DOHH2 (cell line): ENCODE measurements around the gene MINK1.

Source experiments
- H3F3A ChIP-seq: fragments of 200-600 bp; sonication (generic), shearing (Covaris generic); 2 replicates; pipeline ENCODE4 v1.6.0; 2016; ENCODE audit warnings: antibody characterized with exemption, mild to moderate bottlenecking; ENCODE audit not compliant: control insufficient read depth, insufficient read depth
- H3K27ac ChIP-seq: fragments of 200-600 bp; sonication (generic); 2 replicates; pipeline ENCODE4 v1.5.1; 2014; ENCODE audit warnings: low read depth, mild to moderate bottlenecking, low read length, moderate library complexity
- H3K27me3 ChIP-seq: fragments of 200-600 bp; sonication (generic); 2 replicates; pipeline ENCODE4 v1.6.1; 2014; ENCODE audit warnings: mild to moderate bottlenecking, low read length, mixed read lengths; ENCODE audit not compliant: control insufficient read depth
- H3K36me3 ChIP-seq: fragments of 200-600 bp; sonication (generic); 2 replicates; pipeline ENCODE4 v1.6.1; 2014; ENCODE audit warnings: mild to moderate bottlenecking, low read length, moderate library complexity, mixed read lengths; ENCODE audit not compliant: control insufficient read depth
- H3K4me1 ChIP-seq: fragments of 200-600 bp; sonication (generic); 2 replicates; pipeline ENCODE4 v1.6.1; 2014; ENCODE audit warnings: mild to moderate bottlenecking, low read length, mixed read lengths; ENCODE audit not compliant: control insufficient read depth
- H3K4me2 ChIP-seq: fragments of 200-600 bp; sonication (generic); 2 replicates; pipeline ENCODE4 v1.6.0; 2014; ENCODE audit warnings: mild to moderate bottlenecking, low read length, moderate library complexity
- H3K4me3 ChIP-seq: fragments of 200-600 bp; sonication (generic); 2 replicates; pipeline ENCODE4 v1.5.1; 2014; ENCODE audit warnings: mild to moderate bottlenecking, low read length, mixed read lengths
- H3K79me2 ChIP-seq: fragments of 200-600 bp; sonication (generic); 2 replicates; pipeline ENCODE4 v1.6.1; 2014; ENCODE audit warnings: mild to moderate bottlenecking, low read length, mixed read lengths; ENCODE audit not compliant: control insufficient read depth
- H3K9me2 ChIP-seq: fragments of 200-600 bp; sonication (generic); replicated peaks from 2 replicates; pipeline ENCODE4 v1.6.1; 2014; ENCODE audit warnings: mild to moderate bottlenecking, low read length, mixed read lengths; ENCODE audit not compliant: control insufficient read depth
- H3K9me3 ChIP-seq: fragments of 200-600 bp; sonication (generic); 2 replicates; pipeline ENCODE4 v1.6.1; 2014; ENCODE audit warnings: antibody characterized with exemption, low read length, mixed read lengths; ENCODE audit not compliant: control insufficient read depth, insufficient read depth
- H4K20me1 ChIP-seq: fragments of 200-600 bp; sonication (generic); 2 replicates; pipeline ENCODE4 v1.6.0; 2014; ENCODE audit warnings: low read depth, mild to moderate bottlenecking, antibody characterized with exemption, low read length, moderate library complexity; ENCODE audit not compliant: control insufficient read depth, insufficient read depth
- EZH2phosphoT487 ChIP-seq: fragments of 200-600 bp; sonication (generic); IDR thresholded peaks from 2 replicates; pipeline ENCODE4 v1.6.1; 2017; ENCODE audit warnings: borderline replicate concordance, mild to moderate bottlenecking, antibody characterized with exemption, low read length, moderate library complexity, mixed read lengths
- TF ChIP-seq, protein P1 (sequence below): fragments of 200-600 bp; sonication (generic); IDR thresholded peaks from one replicate; pipeline ENCODE4 v1.5.1; 2014; ENCODE audit warnings: antibody characterized with exemption, mild to moderate bottlenecking, low read depth, low read length; ENCODE audit not compliant: poor library complexity, severe bottlenecking

The MINK1 gene

DNA sequence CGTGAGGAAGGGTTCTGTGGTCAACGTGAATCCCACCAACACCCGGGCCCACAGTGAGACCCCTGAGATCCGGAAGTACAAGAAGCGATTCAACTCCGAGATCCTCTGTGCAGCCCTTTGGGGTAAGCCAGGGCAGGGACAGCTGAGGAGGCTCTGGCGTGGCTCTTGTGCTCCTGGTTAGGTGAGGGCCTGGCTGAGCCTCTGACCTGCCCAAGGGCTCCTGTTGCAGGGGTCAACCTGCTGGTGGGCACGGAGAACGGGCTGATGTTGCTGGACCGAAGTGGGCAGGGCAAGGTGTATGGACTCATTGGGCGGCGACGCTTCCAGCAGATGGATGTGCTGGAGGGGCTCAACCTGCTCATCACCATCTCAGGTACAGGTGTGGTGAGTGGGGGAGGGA is 62.0 kb downstream of the MINK1 start:
- no peak for TF ChIP-seq EZH2phosphoT487
- TF ChIP-seq, protein P1, sequence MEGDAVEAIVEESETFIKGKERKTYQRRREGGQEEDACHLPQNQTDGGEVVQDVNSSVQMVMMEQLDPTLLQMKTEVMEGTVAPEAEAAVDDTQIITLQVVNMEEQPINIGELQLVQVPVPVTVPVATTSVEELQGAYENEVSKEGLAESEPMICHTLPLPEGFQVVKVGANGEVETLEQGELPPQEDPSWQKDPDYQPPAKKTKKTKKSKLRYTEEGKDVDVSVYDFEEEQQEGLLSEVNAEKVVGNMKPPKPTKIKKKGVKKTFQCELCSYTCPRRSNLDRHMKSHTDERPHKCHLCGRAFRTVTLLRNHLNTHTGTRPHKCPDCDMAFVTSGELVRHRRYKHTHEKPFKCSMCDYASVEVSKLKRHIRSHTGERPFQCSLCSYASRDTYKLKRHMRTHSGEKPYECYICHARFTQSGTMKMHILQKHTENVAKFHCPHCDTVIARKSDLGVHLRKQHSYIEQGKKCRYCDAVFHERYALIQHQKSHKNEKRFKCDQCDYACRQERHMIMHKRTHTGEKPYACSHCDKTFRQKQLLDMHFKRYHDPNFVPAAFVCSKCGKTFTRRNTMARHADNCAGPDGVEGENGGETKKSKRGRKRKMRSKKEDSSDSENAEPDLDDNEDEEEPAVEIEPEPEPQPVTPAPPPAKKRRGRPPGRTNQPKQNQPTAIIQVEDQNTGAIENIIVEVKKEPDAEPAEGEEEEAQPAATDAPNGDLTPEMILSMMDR, result no peak
- Histone ChIP-seq H3K79me2 (no peaks in the 10 kb centered on the region), H3K36me3 (peaks cover 31% of the 10 kb centered on the region), H3F3A (no peaks in the 10 kb centered on the region), H3K4me1 (peaks cover 9% of the 10 kb centered on the region; the same call in 1 of the 2 replicates), H3K4me2 (no peak overlapping the region), H3K9me3 (no peaks in the 10 kb centered on the region), H3K9me2 (no peaks in the 10 kb centered on the region), H4K20me1 (no peaks in the 10 kb centered on the region; the same call in 1 of the 2 replicates), H3K27ac (no peak overlapping the region), H3K4me3 (no peak overlapping the region), H3K27me3 (peaks cover 7% of the 10 kb centered on the region)

DNA sequence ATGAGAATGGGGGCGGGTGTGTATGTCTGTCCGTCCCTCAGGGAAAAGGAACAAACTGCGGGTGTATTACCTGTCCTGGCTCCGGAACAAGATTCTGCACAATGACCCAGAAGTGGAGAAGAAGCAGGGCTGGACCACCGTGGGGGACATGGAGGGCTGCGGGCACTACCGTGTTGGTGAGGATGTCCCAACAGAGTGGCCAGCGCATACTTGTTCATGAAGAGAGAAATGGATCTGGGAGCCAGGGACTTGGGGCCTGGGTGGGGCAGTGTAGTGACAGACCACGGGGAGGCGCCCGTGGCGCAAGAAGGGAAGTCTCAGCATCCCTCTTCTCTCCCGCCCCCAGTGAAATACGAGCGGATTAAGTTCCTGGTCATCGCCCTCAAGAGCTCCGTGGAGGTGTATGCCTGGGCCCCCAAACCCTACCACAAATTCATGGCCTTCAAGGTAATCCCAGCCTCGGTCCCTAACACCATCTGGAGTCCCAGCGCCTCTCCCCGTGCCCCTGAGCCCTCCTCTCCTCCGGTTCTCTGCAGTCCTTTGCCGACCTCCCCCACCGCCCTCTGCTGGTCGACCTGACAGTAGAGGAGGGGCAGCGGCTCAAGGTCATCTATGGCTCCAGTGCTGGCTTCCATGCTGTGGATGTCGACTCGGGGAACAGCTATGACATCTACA is 62.7 kb downstream of the MINK1 start:
- no peaks in the 10 kb centered on the region for H3K9me2 ChIP-seq

DNA sequence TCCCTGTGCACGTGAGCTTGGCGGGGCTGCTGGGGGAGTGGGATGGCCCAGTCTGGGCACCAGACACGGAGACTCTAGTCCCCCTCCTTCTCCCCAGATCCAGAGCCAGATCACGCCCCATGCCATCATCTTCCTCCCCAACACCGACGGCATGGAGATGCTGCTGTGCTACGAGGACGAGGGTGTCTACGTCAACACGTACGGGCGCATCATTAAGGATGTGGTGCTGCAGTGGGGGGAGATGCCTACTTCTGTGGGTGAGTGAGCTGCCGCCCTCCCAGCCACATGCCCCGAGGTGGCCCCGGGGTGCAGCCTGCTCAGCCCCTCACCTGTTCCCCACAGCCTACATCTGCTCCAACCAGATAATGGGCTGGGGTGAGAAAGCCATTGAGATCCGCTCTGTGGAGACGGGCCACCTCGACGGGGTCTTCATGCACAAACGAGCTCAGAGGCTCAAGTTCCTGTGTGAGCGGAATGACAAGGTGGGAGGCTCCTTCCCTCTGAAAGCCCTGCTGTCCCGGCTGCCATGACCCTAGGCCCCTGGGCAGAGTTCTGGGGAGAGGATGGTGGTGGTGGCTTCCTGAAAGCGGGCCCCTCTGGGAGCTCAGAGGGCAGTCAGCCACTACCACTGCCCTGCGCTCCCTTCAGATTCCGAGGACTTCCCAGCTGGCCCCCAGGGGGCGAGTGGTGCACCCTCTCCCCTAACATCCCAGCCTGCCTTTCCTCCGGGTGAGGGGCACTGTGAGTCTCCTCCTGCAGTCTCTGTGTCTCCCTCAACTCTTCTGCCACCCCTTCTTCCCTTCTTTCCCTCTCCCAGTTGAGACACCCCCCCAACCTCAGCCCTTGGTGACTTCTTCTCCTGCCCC is 63.4 kb downstream of the MINK1 start:
- Histone ChIP-seq H3K4me2 (no peak overlapping the region), H4K20me1 (no peaks in the 10 kb centered on the region; the same call in 1 of the 2 replicates), H3K79me2 (no peaks in the 10 kb centered on the region), H3K4me1 (peaks cover 21% of the 10 kb centered on the region), H3F3A (no peaks in the 10 kb centered on the region), H3K9me2 (no peaks in the 10 kb centered on the region), H3K36me3 (peaks cover 17% of the 10 kb centered on the region), H3K4me3 (no peak overlapping the region), H3K27ac (no peak overlapping the region), H3K27me3 (peaks cover 14% of the 10 kb centered on the region), H3K9me3 (no peaks in the 10 kb centered on the region)
- TF ChIP-seq, protein P1, result no peak
- no peak for TF ChIP-seq EZH2phosphoT487

More for the DNA sequence above, 62.7 kb downstream of the MINK1 start:
- no peak overlapping the region for H3K27ac ChIP-seq
- H3K27me3 ChIP-seq, result peaks cover 12% of the 10 kb centered on the region
- peaks cover 24% of the 10 kb centered on the region for H3K36me3 ChIP-seq
- no peak overlapping the region for H3K4me2 ChIP-seq
- H3K9me3 ChIP-seq, result no peaks in the 10 kb centered on the region
- no peaks in the 10 kb centered on the region for H3F3A ChIP-seq
- H3K79me2 ChIP-seq, result no peaks in the 10 kb centered on the region
- H3K4me3 ChIP-seq, result no peak overlapping the region
- peaks cover 15% of the 10 kb centered on the region for H3K4me1 ChIP-seq
- TF ChIP-seq, protein P1, result no peak
- no peak for TF ChIP-seq EZH2phosphoT487
- H4K20me1 ChIP-seq, result no peaks in the 10 kb centered on the region; the same call in 1 of the 2 replicates
